Measurements from ENCODE around the gene SLC25A30.
"Not testable (repeated sequence)": the region's sequence is repeated elsewhere in the genome, so short reads cannot be mapped to it uniquely, and the experiment has no call there.

The SLC25A30 gene

DNA sequence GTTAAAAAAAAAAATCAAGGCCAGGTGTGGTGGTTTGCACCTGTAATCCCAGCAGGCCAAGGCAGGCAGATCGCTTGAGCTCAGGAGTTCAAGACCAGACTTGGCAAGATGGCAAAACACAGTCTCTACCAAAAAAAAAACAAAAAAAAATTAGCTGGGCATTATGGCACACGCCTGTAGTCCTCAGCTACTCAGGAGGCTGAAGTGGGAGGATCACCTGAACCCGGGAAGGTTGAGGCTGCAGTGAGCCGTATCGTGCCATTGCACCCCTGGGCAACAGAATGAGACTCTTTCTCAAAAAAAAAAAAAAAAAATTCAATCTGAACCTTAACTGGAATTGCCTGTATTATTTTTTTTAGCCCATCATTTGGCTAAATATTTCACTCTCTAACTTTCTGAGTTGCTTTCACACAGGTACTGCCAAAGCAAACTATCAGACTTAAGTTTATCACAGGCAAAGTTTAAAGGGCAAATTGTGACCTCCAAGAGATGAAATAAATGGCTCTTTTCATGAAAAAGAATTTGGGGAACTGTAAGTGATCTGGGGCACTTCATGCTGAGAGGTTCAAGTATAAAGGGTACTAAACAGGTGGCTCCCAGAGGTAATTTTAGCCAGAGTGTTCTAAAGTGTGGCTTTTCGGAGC is 14.7 kb upstream of the SLC25A30 start:
- DNase-seq: no peak

- not testable (repeated sequence) for DNase-seq
Observed at GRCh38 chr13:45426056-45426841, 8.1 kb upstream of the SLC25A30 start.

DNA sequence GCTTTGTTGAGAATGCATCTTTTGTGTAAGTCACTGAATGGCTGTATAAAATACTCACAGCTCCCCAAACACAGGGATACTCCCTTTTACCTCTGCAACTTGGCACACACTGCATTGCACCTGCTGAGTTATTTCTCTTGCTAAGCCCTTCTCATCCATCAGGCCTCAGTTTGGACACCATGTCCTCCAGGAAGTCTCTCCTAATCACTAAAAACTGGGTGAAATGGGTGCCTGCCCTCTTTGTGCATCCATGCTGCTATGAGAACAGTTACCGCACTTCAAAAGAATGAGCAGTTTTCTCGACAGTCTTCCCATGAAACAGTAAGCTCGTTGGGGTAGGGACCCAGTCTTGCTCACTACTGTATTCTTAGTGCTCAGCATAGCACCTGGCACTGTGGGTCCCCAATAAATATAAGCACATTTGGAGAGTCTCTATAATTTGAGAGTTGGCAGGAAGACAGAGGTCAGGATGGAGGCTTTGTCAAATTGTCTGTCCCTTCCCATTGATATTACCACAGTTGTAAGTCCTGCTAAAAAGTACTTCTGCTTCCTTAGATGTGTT is 4.6 kb upstream of the SLC25A30 start:
- DNase-seq: no peak

- DNase-seq: no peak
Observed at GRCh38 chr13:45419945-45420344, 1.8 kb upstream of the SLC25A30 start.

GRCh38 chr13:45419389-45419788 is 1.2 kb upstream of the SLC25A30 start:
- DNase-seq: not testable (repeated sequence)

- no peak for DNase-seq
Observed at GRCh38 chr13:45416516-45417128, 1.6 kb downstream of the SLC25A30 start.

DNA sequence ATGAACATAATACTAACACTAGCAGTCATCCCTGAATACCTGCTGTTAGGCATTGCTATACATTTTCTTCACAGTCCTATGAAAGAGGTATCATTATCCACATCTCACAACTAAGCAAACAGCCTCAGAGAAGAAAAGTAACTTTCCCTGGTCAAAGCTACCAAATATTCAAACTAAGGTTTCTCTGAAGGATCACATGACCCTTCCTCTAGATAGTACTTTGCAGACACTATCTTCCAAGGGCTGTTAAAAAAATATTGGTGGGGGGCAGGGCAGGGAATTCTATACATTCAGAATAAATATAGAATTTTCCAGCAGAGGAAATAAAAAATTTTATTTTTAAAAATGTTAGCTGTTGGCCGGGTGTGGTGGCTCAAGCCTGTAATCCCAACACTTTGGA is 3.1 kb downstream of the SLC25A30 start:
- no peak for DNase-seq

DNA sequence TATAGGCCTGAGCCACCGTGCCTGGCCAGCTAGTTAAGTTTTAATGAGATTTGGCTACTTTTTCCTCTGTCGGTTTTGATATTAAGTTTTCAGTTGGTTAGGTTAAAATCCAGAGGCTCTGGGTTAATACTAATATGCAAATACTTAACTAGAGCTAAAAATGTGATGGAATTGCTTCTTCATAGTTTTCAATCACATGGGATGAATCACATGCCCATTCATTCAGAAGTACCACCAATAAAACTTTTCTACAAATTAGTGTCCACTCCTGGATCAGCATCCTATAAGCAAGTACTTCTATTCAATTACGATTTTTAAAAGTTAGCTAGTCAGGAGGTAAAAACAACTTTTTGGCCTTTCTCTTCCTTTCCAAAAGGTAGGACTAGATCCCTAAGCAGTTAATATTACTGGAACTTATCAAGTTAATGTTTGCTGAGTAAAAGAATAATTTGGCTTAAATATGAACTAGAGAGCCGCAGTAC is 4.3 kb downstream of the SLC25A30 start:
- no peak for DNase-seq

DNA sequence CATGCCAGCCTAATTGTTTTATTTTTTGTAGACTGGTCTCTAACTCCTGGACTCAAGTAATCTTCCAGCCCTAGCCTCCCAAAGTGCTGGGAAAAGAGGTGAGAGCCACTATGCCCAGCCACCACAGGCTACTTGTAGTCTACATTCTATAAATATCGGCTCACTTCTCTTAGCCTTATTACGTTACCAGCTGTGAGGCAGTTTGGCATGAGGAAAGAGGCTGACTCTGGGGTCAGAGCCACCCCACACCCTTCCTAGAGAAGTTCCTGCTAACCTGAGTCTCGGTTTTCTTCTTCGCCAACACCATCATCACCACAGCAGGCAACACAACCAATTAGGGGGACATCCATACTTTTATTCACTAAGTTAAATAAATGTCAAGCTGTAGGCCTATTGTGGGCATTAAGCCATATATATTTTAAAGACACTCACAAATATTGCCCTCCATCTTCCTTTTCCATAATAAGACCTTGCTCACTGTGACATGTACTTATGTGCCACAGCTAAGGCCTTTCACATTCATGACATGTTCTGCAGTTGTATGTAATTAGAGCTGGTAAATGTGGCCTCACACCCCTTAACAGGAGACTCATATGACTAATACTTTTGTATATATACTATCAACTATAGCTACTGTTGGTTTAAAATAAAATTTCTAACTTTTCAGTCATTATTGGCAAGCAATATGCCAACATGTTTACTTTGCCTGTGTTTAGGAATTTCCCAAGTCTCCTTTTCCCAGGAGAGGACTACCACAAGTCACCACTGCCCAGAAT is 5.7 kb downstream of the SLC25A30 start:
- DNase-seq: no peak

GRCh38 chr13:45411631-45412030 is 6.5 kb downstream of the SLC25A30 start:
- no peak for DNase-seq

GRCh38 chr13:45411221-45411620 is 7.0 kb downstream of the SLC25A30 start:
- no peak for DNase-seq

- no peak for DNase-seq
Observed at GRCh38 chr13:45410466-45410865, 7.7 kb downstream of the SLC25A30 start.

DNA sequence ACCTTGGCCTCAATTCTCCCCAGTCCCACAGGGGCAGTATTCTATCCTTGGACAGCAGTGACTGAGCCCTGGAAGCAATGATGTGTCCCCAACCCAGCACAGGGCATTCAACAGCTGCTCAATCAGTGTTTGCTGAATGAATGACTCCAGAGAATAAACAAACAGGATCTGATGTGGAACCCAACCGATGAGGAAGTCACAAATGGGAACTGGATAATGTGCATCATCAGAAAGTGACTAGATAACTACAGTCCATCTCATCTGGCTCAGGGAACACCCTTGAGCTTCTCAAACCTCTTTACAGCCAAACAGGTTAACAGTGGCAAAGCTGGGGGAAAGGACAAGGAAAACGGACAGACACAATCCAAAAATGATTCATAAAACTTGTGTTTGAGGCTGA is 8.2 kb downstream of the SLC25A30 start:
- no peak for DNase-seq

- no peak for DNase-seq
Observed at GRCh38 chr13:45406421-45406820, 11.8 kb downstream of the SLC25A30 start.

DNA sequence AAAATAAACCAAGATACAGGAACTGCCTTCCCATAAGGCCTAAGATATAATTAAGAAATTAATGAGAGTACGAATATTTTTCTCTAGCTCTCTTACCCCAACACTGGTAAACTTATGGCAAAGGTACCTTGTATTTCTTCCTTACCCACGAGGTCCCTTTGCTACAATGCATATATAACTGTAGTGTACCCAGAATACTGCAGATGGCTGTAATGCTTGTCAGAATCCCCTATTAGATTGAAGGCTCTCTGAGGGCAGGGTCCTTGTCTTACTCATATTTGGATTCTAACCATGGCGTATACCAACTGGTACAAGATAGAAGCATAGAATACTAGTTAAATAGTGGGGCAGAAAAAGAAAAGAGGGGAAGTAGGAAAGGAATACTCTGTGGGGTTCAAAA is 15.1 kb downstream of the SLC25A30 start:
- no peak for DNase-seq

- DNase-seq: no peak
Observed at GRCh38 chr13:45402641-45403040, 15.5 kb downstream of the SLC25A30 start.

GRCh38 chr13:45401314-45401713 is 16.9 kb downstream of the SLC25A30 start:
- no peak for DNase-seq

DNA sequence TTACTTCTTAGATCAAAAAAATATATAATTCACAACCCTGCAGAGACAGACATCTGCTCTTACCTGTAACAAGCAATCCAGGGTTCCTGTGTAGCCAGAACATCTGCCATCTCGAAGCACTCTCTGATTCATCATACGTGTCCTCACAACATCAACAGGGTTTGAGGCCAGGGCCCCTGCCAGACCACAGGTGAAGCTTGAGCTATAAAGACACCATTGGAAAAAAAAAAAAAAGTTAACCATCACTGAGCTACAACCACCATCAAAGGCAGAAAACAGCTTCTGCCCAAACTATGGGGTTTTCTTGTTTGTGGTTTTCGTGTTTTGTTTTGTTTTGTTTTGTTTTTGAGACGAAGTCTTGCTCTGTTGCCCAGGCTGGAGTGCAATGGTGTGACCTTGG is 19.3 kb downstream of the SLC25A30 start:
- no peak for DNase-seq

DNA sequence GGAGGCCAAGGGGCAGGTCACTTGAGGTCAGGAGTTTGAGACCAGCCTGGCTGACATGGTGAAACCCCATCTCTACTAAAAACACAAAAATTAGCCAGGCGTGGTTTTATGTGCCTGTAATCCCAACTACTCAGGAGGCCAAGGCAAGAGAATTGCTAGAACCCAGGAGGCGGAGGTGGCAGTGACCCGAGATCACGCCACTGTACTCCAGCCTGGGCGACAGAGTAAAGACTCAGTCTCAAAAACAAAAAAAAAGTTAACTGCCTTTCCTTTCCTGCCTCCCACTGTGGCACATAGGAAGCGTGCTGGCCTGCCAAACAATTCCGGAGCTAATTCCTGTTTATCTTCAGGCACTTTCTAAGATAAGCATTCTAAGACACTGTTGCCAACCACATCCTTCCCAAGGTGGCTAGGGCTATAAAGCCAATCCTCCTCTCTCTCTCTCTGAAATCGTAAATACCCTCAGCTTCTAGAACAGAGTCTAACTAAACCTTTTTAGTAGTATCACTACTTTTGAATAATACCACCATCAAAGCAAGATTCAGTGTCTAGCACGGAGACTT is 21.6 kb downstream of the SLC25A30 start:
- no peak for DNase-seq

- no peak for DNase-seq
Observed at GRCh38 chr13:45393941-45394570, 24.1 kb downstream of the SLC25A30 start.

DNA sequence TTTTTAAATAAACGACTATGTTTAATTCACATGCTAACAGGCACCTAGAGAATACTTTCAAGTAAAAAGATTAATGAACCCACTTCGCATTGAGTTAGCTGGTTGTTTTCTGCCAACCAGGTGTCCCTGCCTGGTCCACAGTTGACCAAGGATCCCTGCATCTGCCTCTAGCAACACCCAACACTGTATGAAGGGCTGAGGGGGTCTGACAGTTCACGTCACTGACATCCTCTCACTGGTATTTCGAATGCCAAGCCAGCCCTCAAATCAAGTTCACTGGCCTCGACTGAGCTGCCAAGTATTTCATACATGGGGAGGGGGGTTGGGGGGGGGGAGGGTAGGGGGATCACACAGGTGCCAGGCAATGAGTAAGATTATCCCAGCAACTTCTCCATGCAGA is 25.4 kb downstream of the SLC25A30 start:
- no peak for DNase-seq

DNA sequence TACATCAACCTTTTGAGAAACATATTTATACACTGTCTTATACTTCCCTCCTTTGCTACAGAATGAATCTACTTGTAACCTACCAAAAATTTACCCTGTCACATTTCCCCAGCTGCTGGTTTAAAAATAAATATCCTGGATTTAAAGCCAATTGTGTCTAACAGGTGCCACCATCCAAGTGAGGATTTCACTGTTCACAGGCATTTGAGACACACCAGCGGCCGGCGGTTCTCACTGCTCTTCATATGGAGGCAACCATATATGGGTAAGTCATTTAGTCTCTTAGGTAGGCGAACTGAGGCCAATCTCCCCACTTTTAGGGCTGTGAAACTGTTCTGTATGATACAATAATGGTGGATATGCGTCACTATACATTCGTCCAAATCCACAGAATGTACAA is 26.2 kb downstream of the SLC25A30 start:
- no peak for DNase-seq
